HCT116 (cell line): ENCODE data around the gene DCP1B. TPM values are rescaled to one million over a fixed set of nuclear protein-coding genes. Genes with fewer than 3 reads are reported as not detected.

Source experiments
- ATAC-seq: fragments of 200-7000 bp; cut with Tn5 transposase; 2 replicates; pipeline ENCODE4 v1.9.1; 2020; ENCODE audit warnings: mild to moderate bottlenecking, moderate library complexity
- BruUV-seq: library from RNA; stranded (reverse); fragments of 400-500 nt; replicated peaks from 2 replicates; lab custom pipeline; 2021; lab: Mats Ljungman, UMichigan
- CTCF ChIA-PET: fragments of 300-600 bp; sonication (Branson Sonifier 250); formaldehyde crosslinking; loops from one replicate; lab custom pipeline; 2021; ENCODE audit warnings: antibody characterized with exemption; lab: Charles Lee
- POLR2A ChIA-PET: fragments of 300-600, 350-600 bp; sonication (Branson Sonifier 250); formaldehyde crosslinking; loops from one replicate; lab custom pipeline; 2021; ENCODE audit warnings: antibody characterized with exemption; lab: Charles Lee
- RAD21 ChIA-PET, 2 experiments: fragments of 300-600 bp; sonication (Branson Sonifier 250); formaldehyde crosslinking; loops; one replicate each; lab custom pipeline; 2023; ENCODE audit warnings: low total read pairs in 2 of 2; ENCODE audit not compliant: uncharacterized antibody in 2 of 2, unreplicated experiment in 2 of 2, low non-redundant PET in 1 of 2; lab: Charles Lee
- DNase-seq: peaks from one replicate; pipeline ENCODE4 v3.0.0-alpha.2; 2010; ENCODE audit warnings: low read depth, low spot score
- H2AFZ ChIP-seq: fragments of 200-600 bp; shearing (Covaris generic), sonication (generic); 2 replicates; pipeline ENCODE4 v1.6.1; 2017; ENCODE audit warnings: low read depth, mixed run types, mixed read lengths, antibody characterized with exemption, low read length; ENCODE audit not compliant: poor library complexity, severe bottlenecking
- H3K27ac ChIP-seq: 2 replicates; pipeline ENCODE4 v1.5.1; 2012; ENCODE audit warnings: low read depth, low read length
- H3K27me3 ChIP-seq: fragments of 200-600 bp; sonication (generic); 2 replicates; pipeline ENCODE4 v1.6.1; 2016; ENCODE audit warnings: mixed run types, low read length, mixed read lengths; ENCODE audit not compliant: insufficient read depth
- H3K36me3 ChIP-seq, 2 experiments: fragments of 200-500 bp in 1 of 2; fragments of 200-600 bp in 1 of 2; sonication (Bioruptor generic) in 1 of 2; sonication (generic) in 1 of 2; 2 replicates each; pipeline versions ENCODE4 v1.5.1 to v1.6.1; 2014 to 2016; ENCODE audit warnings: low read length in 2 of 2, inconsistent platforms in 1 of 2, mixed read lengths in 1 of 2, mixed run types in 1 of 2; ENCODE audit not compliant: insufficient read depth in 2 of 2, control insufficient read depth in 1 of 2
- H3K4me1 ChIP-seq, 2 experiments: fragments of 200-600 bp in 1 of 2; sonication (generic) in 1 of 2; 2 replicates each; pipeline versions ENCODE4 v1.5.1 to v1.6.1; 2012 to 2017; ENCODE audit warnings: low read length in 2 of 2, inconsistent platforms in 1 of 2, mild to moderate bottlenecking in 1 of 2, mixed read lengths in 1 of 2, mixed run types in 1 of 2, moderate library complexity in 1 of 2; ENCODE audit not compliant: insufficient read depth in 2 of 2, control insufficient read depth in 1 of 2
- H3K4me2 ChIP-seq: fragments of 200-600 bp; sonication (generic); 2 replicates; pipeline ENCODE4 v1.6.1; 2017; ENCODE audit warnings: mixed run types, low read length, mixed read lengths
- H3K4me3 ChIP-seq, 2 experiments: fragments of 200-600 bp in 1 of 2; sonication (generic) in 1 of 2; replicated peaks in 1 of 2; 2 replicates each; pipeline ENCODE4 v1.5.1; 2011 to 2016; ENCODE audit warnings: low read length in 2 of 2, control low read depth in 1 of 2, low read depth in 1 of 2, mild to moderate bottlenecking in 1 of 2, mixed read lengths in 1 of 2, mixed run types in 1 of 2
- H3K79me2 ChIP-seq: fragments of 200-600 bp; sonication (generic); 2 replicates; pipeline ENCODE4 v1.6.1; 2017; ENCODE audit warnings: mild to moderate bottlenecking, mixed run types, low read length, moderate library complexity, mixed read lengths; ENCODE audit not compliant: insufficient read depth
- H3K9ac ChIP-seq: fragments of 200-600 bp; sonication (generic); 2 replicates; pipeline ENCODE4 v1.6.1; 2016; ENCODE audit warnings: low read length, mixed read lengths
- H3K9me2 ChIP-seq: fragments of 200-600 bp; sonication (generic), shearing (Covaris generic); 2 replicates; pipeline ENCODE4 v1.6.1; 2017; ENCODE audit warnings: mixed run types, mild to moderate bottlenecking, moderate library complexity; ENCODE audit not compliant: insufficient read depth
- H3K9me3 ChIP-seq, 2 experiments: fragments of 200-500 bp in 1 of 2; fragments of 200-600 bp in 1 of 2; sonication (Bioruptor generic) in 1 of 2; sonication (generic) in 1 of 2; 2 replicates each; pipeline ENCODE4 v1.6.1; 2014 to 2017; ENCODE audit warnings: low read length in 2 of 2, mixed read lengths in 2 of 2, inconsistent platforms in 1 of 2, low read depth in 1 of 2, mild to moderate bottlenecking in 1 of 2, mixed run types in 1 of 2, moderate library complexity in 1 of 2; ENCODE audit not compliant: control insufficient read depth in 1 of 2, insufficient read depth in 1 of 2
- H4K20me1 ChIP-seq: fragments of 200-600 bp; sonication (generic), shearing (Covaris generic); 2 replicates; pipeline ENCODE4 v1.6.1; 2017; ENCODE audit warnings: mixed run types, mild to moderate bottlenecking, moderate library complexity; ENCODE audit not compliant: insufficient read depth
- ATF3 ChIP-seq: IDR thresholded peaks from 2 replicates; pipeline ENCODE4 v1.6.1; 2012
- CBX3 ChIP-seq: IDR thresholded peaks from 2 replicates; pipeline ENCODE4 v1.6.1; 2012; ENCODE audit warnings: low read depth
- CTCF ChIP-seq, 3 experiments: fragments of 200-600 bp in 1 of 3; sonication (generic) in 1 of 3; IDR thresholded peaks in 2 of 3; conservative IDR thresholded peaks in 1 of 3; 2 replicates each; pipeline ENCODE4 v1.5.1; 2012 to 2017; ENCODE audit warnings: low read depth in 2 of 3, low read length in 2 of 3, antibody characterized with exemption in 1 of 3, borderline replicate concordance in 1 of 3, control low read depth in 1 of 3, mild to moderate bottlenecking in 1 of 3, mixed read lengths in 1 of 3, mixed run types in 1 of 3, moderate library complexity in 1 of 3; ENCODE audit not compliant: insufficient read depth in 1 of 3
- EGR1 ChIP-seq: IDR thresholded peaks from 2 replicates; pipeline ENCODE4 v1.6.1; 2012; ENCODE audit warnings: low read depth
- ELF1 ChIP-seq: IDR thresholded peaks from 2 replicates; pipeline ENCODE4 v1.6.1; 2012; ENCODE audit warnings: low read depth, borderline replicate concordance
- EZH2phosphoT487 ChIP-seq: fragments of 200-600 bp; IDR thresholded peaks from 2 replicates; pipeline ENCODE4 v1.6.1; 2018; ENCODE audit warnings: antibody characterized with exemption, borderline replicate concordance
- FOSL1 ChIP-seq: IDR thresholded peaks from 2 replicates; pipeline ENCODE4 v1.6.1; 2012; ENCODE audit warnings: low read depth
- POLR2A ChIP-seq: IDR thresholded peaks from 2 replicates; pipeline ENCODE4 v1.7.0; 2011; ENCODE audit warnings: borderline replicate concordance; ENCODE audit not compliant: insufficient read depth, insufficient read length; ENCODE audit errors: extremely low read depth
- RAD21 ChIP-seq: IDR thresholded peaks from 2 replicates; pipeline ENCODE4 v1.6.1; 2012; ENCODE audit warnings: low read depth, mild to moderate bottlenecking
- SIN3A ChIP-seq: IDR thresholded peaks from 2 replicates; pipeline ENCODE4 v1.6.1; 2012; ENCODE audit warnings: low read depth
- SP1 ChIP-seq: IDR thresholded peaks from 2 replicates; pipeline ENCODE4 v1.6.1; 2012; ENCODE audit warnings: low read depth
- TCF7L2 ChIP-seq: IDR thresholded peaks from 2 replicates; pipeline ENCODE4 v1.7.0; 2011; ENCODE audit warnings: borderline replicate concordance, inconsistent platforms; ENCODE audit not compliant: insufficient read depth, insufficient read length; ENCODE audit errors: extremely low read depth
- ZBTB33 ChIP-seq: IDR thresholded peaks from 2 replicates; pipeline ENCODE4 v1.6.1; 2011; ENCODE audit warnings: mild to moderate bottlenecking, low read length, moderate library complexity; ENCODE audit not compliant: insufficient replicate concordance; ENCODE audit errors: extremely low read depth
- ZFX ChIP-seq: fragments of 450-650 bp; IDR thresholded peaks from 2 replicates; pipeline ENCODE4 v1.6.1; 2017
- ZNF274 ChIP-seq: fragments of 200-500 bp; sonication (Bioruptor generic); IDR thresholded peaks from 2 replicates; pipeline ENCODE4 v1.6.1; 2014; ENCODE audit warnings: mild to moderate bottlenecking, low read depth, low read length, inconsistent platforms
- intact Hi-C: fragments of 100-400 bp; cut with micrococcal nuclease; formaldehyde crosslinking; loops from 2 replicates; pipeline ENCODE4 v1.10.0; 2022
- total RNA-seq: library from RNA; stranded (reverse); gene quantifications from one replicate; pipeline ENCODE4 v1.2.1, GENCODE V29; 2021; ENCODE audit not compliant: unreplicated experiment

The DCP1B gene
- total RNA-seq, 1 experiment from 2014 or later = 13.8 TPM

- Histone ChIP-seq H3K9me2 (no peaks in the 10 kb centered on the region), H3K4me3 (no peak overlapping the region), H3K4me1 (no peaks in the 10 kb centered on the region), H3K9ac (no peak overlapping the region), H3K4me2 (no peak overlapping the region), H2AFZ (no peak overlapping the region), H3K27me3 (no peaks in the 10 kb centered on the region), H3K27ac (no peak overlapping the region), H3K9me3 (peaks cover 0 to 3% of the 10 kb centered on the region in 2 experiments; a peak in 1 of 4 replicates), H4K20me1 (no peaks in the 10 kb centered on the region), H3K79me2 (no peaks in the 10 kb centered on the region), H3K36me3 (no peaks in the 10 kb centered on the region)
- BruUV-seq = no TSS peak
- intact Hi-C loops = no loop called here
- TF ChIP-seq ZFX = no peak
- no peak for TF ChIP-seq EZH2phosphoT487
- no peak for TF ChIP-seq SIN3A
- TF ChIP-seq EGR1 = no peak
- TF ChIP-seq RAD21 = no peak
- no peak for TF ChIP-seq ATF3
- no peak for TF ChIP-seq CBX3
- TF ChIP-seq POLR2A = no peak
- no peak for TF ChIP-seq FOSL1
- no peak for TF ChIP-seq SP1
- no peak for TF ChIP-seq TCF7L2
- no peak for TF ChIP-seq CTCF (IDR thresholded peaks at IDR 0.05 in 2 of 3, conservative IDR thresholded peaks at IDR 0.05 in 1 of 3; ENCODE audit: borderline replicate concordance in 1 of 3, insufficient read depth in 1 of 3, low read depth in 2 of 3, low read length in 2 of 3)
- TF ChIP-seq ZNF274 = no peak
- no peak for TF ChIP-seq ZBTB33
- TF ChIP-seq ELF1 = no peak
- POLR2A ChIA-PET = no interaction called here
- no peak for DNase-seq
- RAD21 ChIA-PET = no interaction called here
- CTCF ChIA-PET = no interaction called here
- ATAC-seq = no peak
Measured at GRCh38 chr12:1896964-1897363, 107.3 kb downstream of the DCP1B start.

Other genes starting within 250 kb of the DCP1B start
- 0.07 TPM for gene LRTM2, start 183.9 kb downstream of the DCP1B start, total RNA-seq
- gene CACNA2D4, start 85.8 kb downstream of the DCP1B start, total RNA-seq = 1.7 TPM
- gene CACNA1C, start 48.5 kb upstream of the DCP1B start, total RNA-seq = 0.05 TPM